Mucosa of descending colon (tissue), 3 donors: ENCODE results near the gene OTC. TPM values are rescaled to one million over a fixed set of nuclear protein-coding genes. Genes with fewer than 3 reads are reported as not detected.

Experiments
- ATAC-seq: fragments of 200-7000 bp; cut with Tn5 transposase; one replicate; pipeline ENCODE4 v1.9.1; 2020; ENCODE audit warnings: mild to moderate bottlenecking, moderate library complexity
- DNase-seq, 3 donors: peaks; one replicate each; pipeline ENCODE4 v3.0.0-alpha.2; 2020
- H3K36me3 ChIP-seq: fragments of 200-600 bp; one replicate; pipeline ENCODE4 v1.8.0; 2021; ENCODE audit warnings: low read depth, mild to moderate bottlenecking
- H3K4me1 ChIP-seq: fragments of 200-600 bp; one replicate; pipeline ENCODE4 v1.8.0; 2021; ENCODE audit warnings: low read depth, mild to moderate bottlenecking
- H3K4me3 ChIP-seq: fragments of 200-600 bp; one replicate; pipeline ENCODE4 v1.8.0; 2021; ENCODE audit warnings: mild to moderate bottlenecking
- H3K9me3 ChIP-seq: fragments of 200-600 bp; one replicate; pipeline ENCODE4 v1.8.0; 2021; ENCODE audit warnings: mild to moderate bottlenecking
- CTCF ChIP-seq: fragments of 200-600 bp; IDR thresholded peaks from one replicate; pipeline ENCODE4 v1.8.0; 2022; ENCODE audit warnings: antibody characterized with exemption, mild to moderate bottlenecking
- intact Hi-C, 2 donors: fragments of 100-400 bp; cut with DNase I in 1 of 2; cut with micrococcal nuclease in 1 of 2; formaldehyde crosslinking; loops; one replicate each; pipeline versions ENCODE4 v1.11.0 to v1.11.1; 2022; cut with DNase I, micrococcal nuclease
- total RNA-seq, 3 donors: library from RNA; stranded (reverse); fragmentation: NEBNext Ultra II Directional in 2 of 3; extraction: Animal tissue kit (Norgen Biotek cat#: 25700) in 2 of 3; gene quantifications; one replicate each; pipeline versions ENCODE4 v1.2.1 to v1.2.4, GENCODE V29; 2021 to 2023
- donor health status: DM: no; HTN: no; CAD: no; lungs with moderate emphysema.
- donor health status: DM: no; HTN: no; CAD: no.
- donor health status: DM: no; HTN: yes; CAD: no.

Gene OTC
- total RNA-seq, 3 donors from 2014 or later, result 1.6 to 6.3 (median 3.3) TPM

- H3K9me3 ChIP-seq, result no peaks in the 10 kb centered on the region
- ATAC-seq (no peak), DNase-seq (no peak)
- H3K4me3 ChIP-seq, result no peak overlapping the region
- no peaks in the 10 kb centered on the region for H3K36me3 ChIP-seq
- H3K4me1 ChIP-seq, result no peaks in the 10 kb centered on the region
- intact Hi-C loops, result no loop called here
- no peak for TF ChIP-seq CTCF
Observed at GRCh38 chrX:38356401-38356800, 4.0 kb downstream of the OTC start.

- ATAC-seq (no peak), DNase-seq (no peak)
- no peak overlapping the region for H3K4me3 ChIP-seq
- no peak for TF ChIP-seq CTCF
- intact Hi-C loops, result no loop called here
- no peaks in the 10 kb centered on the region for H3K9me3 ChIP-seq
- H3K4me1 ChIP-seq, result no peaks in the 10 kb centered on the region
- no peaks in the 10 kb centered on the region for H3K36me3 ChIP-seq
Observed at GRCh38 chrX:38357747-38358673, 5.6 kb downstream of the OTC start.

GRCh38 chrX:38363046-38363445 is 10.6 kb downstream of the OTC start:
- TF ChIP-seq CTCF, result no peak
- no peaks in the 10 kb centered on the region for H3K9me3 ChIP-seq
- H3K4me1 ChIP-seq, result no peaks in the 10 kb centered on the region
- H3K4me3 ChIP-seq, result no peak overlapping the region
- ATAC-seq (no peak), DNase-seq (no peak)
- no peaks in the 10 kb centered on the region for H3K36me3 ChIP-seq
- intact Hi-C loops, result no loop called here

GRCh38 chrX:38365954-38366353 is 13.6 kb downstream of the OTC start:
- intact Hi-C loops, result no loop called here
- no peaks in the 10 kb centered on the region for H3K36me3 ChIP-seq
- DNase-seq (no peak), ATAC-seq (no peak)
- no peaks in the 10 kb centered on the region for H3K9me3 ChIP-seq
- no peaks in the 10 kb centered on the region for H3K4me1 ChIP-seq
- TF ChIP-seq CTCF, result no peak
- no peak overlapping the region for H3K4me3 ChIP-seq

- Histone ChIP-seq H3K9me3 (no peaks in the 10 kb centered on the region), H3K4me3 (no peak overlapping the region), H3K4me1 (no peaks in the 10 kb centered on the region), H3K36me3 (no peaks in the 10 kb centered on the region)
- intact Hi-C loops, result no loop called here
- no peak for TF ChIP-seq CTCF
- no peak for ATAC-seq
- no peak for DNase-seq
Observed at GRCh38 chrX:38368774-38369173, 16.4 kb downstream of the OTC start.
